Kidney (tissue), 22 donors: Measurements from ENCODE around the gene GPR35. TPM values are rescaled to one million over a fixed set of nuclear protein-coding genes. Genes with fewer than 3 reads are reported as not detected.
A peak's percentile ranks its signal among the peaks of the same experiment; 100 is the strongest.

Experiments
- DNase-seq, 5 donors: peaks; one replicate each; pipeline ENCODE4 v3.0.0-alpha.2; 2013 to 2020
- FAIRE-seq: peaks from 2 replicates; lab custom pipeline; 2012; peaks lifted over from hg19 to GRCh38; lab: Jason Lieb, UNC
- H3K27ac ChIP-seq, 2 donors: one replicate each; pipeline ENCODE4 v1.7.0; 2013; ENCODE audit warnings: low read depth in 2 of 2, low read length in 2 of 2, inconsistent platforms in 1 of 2
- H3K27me3 ChIP-seq: one replicate; pipeline ENCODE4 v1.7.1; 2013; ENCODE audit warnings: low read length, inconsistent platforms; ENCODE audit not compliant: control insufficient read depth, insufficient read depth
- H3K36me3 ChIP-seq, 3 donors: one replicate each; pipeline versions ENCODE4 v1.7.0 to v1.7.1; 2013; ENCODE audit warnings: low read length in 3 of 3, control low read depth in 1 of 3, inconsistent platforms in 1 of 3; ENCODE audit not compliant: insufficient read depth in 3 of 3, control insufficient read depth in 2 of 3
- H3K4me1 ChIP-seq, 3 donors: one replicate each; pipeline versions ENCODE4 v1.7.0 to v1.7.1; 2013; ENCODE audit warnings: low read length in 3 of 3, inconsistent platforms in 1 of 3, low read depth in 1 of 3; ENCODE audit not compliant: control insufficient read depth in 2 of 3, insufficient read depth in 2 of 3
- H3K4me3 ChIP-seq, 3 donors: one replicate each; pipeline versions ENCODE4 v1.7.0 to v1.8.1; 2013; ENCODE audit warnings: low read length in 3 of 3, control low read depth in 1 of 3, inconsistent platforms in 1 of 3
- H3K9ac ChIP-seq, 3 donors: one replicate each; pipeline versions ENCODE4 v1.7.0 to v1.7.1; 2013; ENCODE audit warnings: low read length in 3 of 3, control low read depth in 1 of 3, inconsistent platforms in 1 of 3
- H3K9me3 ChIP-seq, 3 donors: one replicate each; pipeline versions ENCODE4 v1.7.0 to v1.7.1; 2013; ENCODE audit warnings: low read length in 3 of 3, control low read depth in 1 of 3, inconsistent platforms in 1 of 3; ENCODE audit not compliant: control insufficient read depth in 2 of 3, insufficient read depth in 1 of 3
- CTCF ChIP-seq: IDR thresholded peaks from 3 replicates; pipeline ENCODE4 v1.5.1; 2012; ENCODE audit warnings: mild to moderate bottlenecking, moderate library complexity, borderline replicate concordance; ENCODE audit not compliant: insufficient read depth; ENCODE audit errors: extremely low read depth
- intact Hi-C: fragments of 100-400 bp; cut with DNase I; formaldehyde crosslinking; loops from one replicate; pipeline ENCODE4 v1.11.1; 2022
- long read RNA-seq, 10 donors: library from polyadenylated mRNA in 1 of 10; unstranded in 1 of 10; transcript quantifications; one replicate each; pipeline ENCODE4 v2.0.0 and lab custom pipeline, GENCODE V29; 2021 to 2026
- polyA plus RNA-seq: library from polyadenylated mRNA; stranded (reverse); fragments of 350-450 nt; fragmentation: Illumina TruSeq; extraction: RNeasy Lipid Tissue Mini Kit (QIAGEN cat#74804); gene quantifications from one replicate; pipeline ENCODE4 v1.2.3, GENCODE V29; 2014; ENCODE audit warnings: low read depth, low replicate concordance; ENCODE audit not compliant: insufficient read depth
- total RNA-seq: library from RNA; stranded (reverse); fragmentation: NEBNext Ultra II Directional; extraction: Animal tissue kit (Norgen Biotek cat#: 25700); gene quantifications from one replicate; pipeline ENCODE4 v1.2.1, GENCODE V29; 2021
- donor health status: control.
- donor health status: control.
- donor health status: control.
- donor health status: control.
- donor health status: control.
- donor health status: DM: yes; HTN: yes; CAD: no.
- donor health status: Normal renal cell carcinoma (clear cell type).

The GPR35 gene
- total RNA-seq (6.7 TPM), polyA plus RNA-seq (1.7 TPM)
- long read RNA-seq, donor 1, partial matches to known transcripts = 0 of 2 reads
- long read RNA-seq, donor 1, other reads (novel, unspliced or antisense) = 0 of 2 reads
- long read RNA-seq, donor 2 = 0 reads
- long read RNA-seq, donor 3, partial matches to known transcripts = 0 of 2 reads
- long read RNA-seq, donor 3, other reads (novel, unspliced or antisense) = 0 of 2 reads
- long read RNA-seq, donor 4, partial matches to known transcripts = 0 of 2 reads
- long read RNA-seq, donor 4, other reads (novel, unspliced or antisense) = 0 of 2 reads
- long read RNA-seq, donor 5 = 0 reads
- long read RNA-seq, donor 6 = 0 reads
- long read RNA-seq, donor 7, partial matches to known transcripts = 0 of 6 reads
- long read RNA-seq, donor 7, other reads (novel, unspliced or antisense) = 0 of 6 reads
- long read RNA-seq, donor 8 = 0 reads
- long read RNA-seq, donor 9 = 0 reads
- long read RNA-seq, donor 10, partial matches to known transcripts = 0 of 4 reads
- long read RNA-seq, donor 10, other reads (novel, unspliced or antisense) = 0 of 4 reads

GRCh38 chr2:240624950-240625621 lies at the start of gene GPR35:
TSS of gene GPR35 (plus strand) at chr2:240625480. CDS start at chr2:240629953, 4,473 bp downstream.
- DNase-seq = peak in 2 of 5 donors; percentile 47 to 77
- H3K4me3 ChIP-seq = no peak within 1 kb of the TSS
- intact Hi-C loops = no loop called here
- H3K4me1 ChIP-seq = no peaks in the 10 kb centered on the region
- no peaks in the 10 kb centered on the region for H3K36me3 ChIP-seq
- FAIRE-seq = no peak
- no peak within 1 kb of the TSS for H3K27ac ChIP-seq
- H3K9ac ChIP-seq = no peak within 1 kb of the TSS
- TF ChIP-seq CTCF = no peak
- no peaks in the 10 kb centered on the region for H3K27me3 ChIP-seq
- no peaks in the 10 kb centered on the region for H3K9me3 ChIP-seq

GRCh38 chr2:240576036-240576435 lies 49.2 kb upstream of the GPR35 start:
- no peaks in the 10 kb centered on the region for H3K27me3 ChIP-seq
- H3K4me3 ChIP-seq = no peak overlapping the region
- no peak overlapping the region for H3K9ac ChIP-seq
- H3K27ac ChIP-seq = no peak overlapping the region
- H3K4me1 ChIP-seq = peaks cover 0 to 7% (median 0%) of the 10 kb centered on the region in 3 donors
- no peaks in the 10 kb centered on the region for H3K9me3 ChIP-seq
- no peak for TF ChIP-seq CTCF
- peaks cover 0 to 5% (median 4%) of the 10 kb centered on the region in 3 donors for H3K36me3 ChIP-seq
- DNase-seq = peak in 1 of 5 donors; percentile 46
- intact Hi-C loops = no loop called here
- FAIRE-seq = no peak

GRCh38 chr2:240576436-240577205 lies 48.7 kb upstream of the GPR35 start:
- intact Hi-C loops = no loop called here

More at GRCh38 chr2:240576436-240577205, 48.7 kb upstream of the GPR35 start:
- no peak overlapping the region for H3K4me3 ChIP-seq
- H3K27me3 ChIP-seq = no peaks in the 10 kb centered on the region
- H3K36me3 ChIP-seq = peaks cover 0 to 5% (median 4%) of the 10 kb centered on the region in 3 donors
- TF ChIP-seq CTCF = no peak
- H3K4me1 ChIP-seq = peaks cover 0 to 7% (median 0%) of the 10 kb centered on the region in 3 donors
- no peaks in the 10 kb centered on the region for H3K9me3 ChIP-seq
- H3K9ac ChIP-seq = no peak overlapping the region
- FAIRE-seq (no peak), DNase-seq (peak in 1 of 5 donors; percentile 77)
- H3K27ac ChIP-seq = no peak overlapping the region
